ENCODE data around the gene MCF2L2.
"Not testable (repeated sequence)": the region's sequence is repeated elsewhere in the genome, so short reads cannot be mapped to it uniquely, and the experiment has no call there.

The MCF2L2 gene

GRCh38 chr3:183446838-183447205 is 18.4 kb upstream of the MCF2L2 start:
- POLR2A ChIA-PET (ENCODE audit: low non-redundant PET), result no interaction called here
- DNase-seq (ENCODE audit: low spot score), result no peak
- TF ChIP-seq, protein P1, sequence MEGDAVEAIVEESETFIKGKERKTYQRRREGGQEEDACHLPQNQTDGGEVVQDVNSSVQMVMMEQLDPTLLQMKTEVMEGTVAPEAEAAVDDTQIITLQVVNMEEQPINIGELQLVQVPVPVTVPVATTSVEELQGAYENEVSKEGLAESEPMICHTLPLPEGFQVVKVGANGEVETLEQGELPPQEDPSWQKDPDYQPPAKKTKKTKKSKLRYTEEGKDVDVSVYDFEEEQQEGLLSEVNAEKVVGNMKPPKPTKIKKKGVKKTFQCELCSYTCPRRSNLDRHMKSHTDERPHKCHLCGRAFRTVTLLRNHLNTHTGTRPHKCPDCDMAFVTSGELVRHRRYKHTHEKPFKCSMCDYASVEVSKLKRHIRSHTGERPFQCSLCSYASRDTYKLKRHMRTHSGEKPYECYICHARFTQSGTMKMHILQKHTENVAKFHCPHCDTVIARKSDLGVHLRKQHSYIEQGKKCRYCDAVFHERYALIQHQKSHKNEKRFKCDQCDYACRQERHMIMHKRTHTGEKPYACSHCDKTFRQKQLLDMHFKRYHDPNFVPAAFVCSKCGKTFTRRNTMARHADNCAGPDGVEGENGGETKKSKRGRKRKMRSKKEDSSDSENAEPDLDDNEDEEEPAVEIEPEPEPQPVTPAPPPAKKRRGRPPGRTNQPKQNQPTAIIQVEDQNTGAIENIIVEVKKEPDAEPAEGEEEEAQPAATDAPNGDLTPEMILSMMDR (conservative IDR thresholded peaks at IDR 0.05; ENCODE audit: low read depth), result no peak
- no peak overlapping the region for H3K27ac ChIP-seq
- CTCF ChIA-PET, result interaction anchor here (0.7 kb wide), 2 partner anchors 324 to 330 kb away, joined by 3 read pairs; no protein-coding TSS in a partner anchor

- ChIA-PET POLR2A (ENCODE audit: low non-redundant PET) (no interaction called here), CTCF (interaction anchor here (0.7 kb wide), 1 partner anchor 345 kb away, joined by 3 read pairs; no protein-coding TSS in a partner anchor)
- no peak for DNase-seq (ENCODE audit: low spot score)
- H3K27ac ChIP-seq, result no peak overlapping the region
- TF ChIP-seq, protein P1 (conservative IDR thresholded peaks at IDR 0.05; ENCODE audit: low read depth), result no peak
Measured at GRCh38 chr3:183444748-183445147, 16.3 kb upstream of the MCF2L2 start.

GRCh38 chr3:183443395-183444385 is 15.3 kb upstream of the MCF2L2 start:
- CTCF ChIA-PET, result no interaction called here
- POLR2A ChIA-PET (ENCODE audit: low non-redundant PET), result no interaction called here
- DNase-seq (ENCODE audit: low spot score), result no peak

DNA sequence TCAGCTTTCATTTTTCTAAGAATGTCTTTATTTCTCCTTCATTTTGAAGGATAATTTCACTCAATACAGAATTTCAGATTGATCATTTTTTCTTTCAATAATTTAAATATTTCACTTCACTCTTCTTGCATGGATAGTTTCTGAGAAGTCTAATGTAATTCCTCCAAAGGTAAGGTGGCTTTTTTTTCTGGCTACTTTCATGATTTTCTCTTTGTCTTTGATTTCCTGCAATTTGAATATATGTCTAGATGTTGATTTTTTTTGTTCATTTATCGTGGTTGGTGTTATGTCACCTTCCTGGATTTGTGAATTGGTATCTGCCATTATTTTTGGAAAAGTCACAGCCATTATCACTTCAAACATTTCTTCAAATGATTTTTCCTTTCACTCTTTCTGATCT is 14.6 kb upstream of the MCF2L2 start:
- ChIA-PET POLR2A (ENCODE audit: low non-redundant PET) (no interaction called here), CTCF (no interaction called here)
- TF ChIP-seq, protein P1 (conservative IDR thresholded peaks at IDR 0.05; ENCODE audit: low read depth), result no peak
- no peak for DNase-seq (ENCODE audit: low spot score)
- H3K27ac ChIP-seq, result no peak overlapping the region

More at GRCh38 chr3:183443395-183444385, 15.3 kb upstream of the MCF2L2 start:
- H3K27ac ChIP-seq, result no peak overlapping the region
- TF ChIP-seq, protein P1 (conservative IDR thresholded peaks at IDR 0.05; ENCODE audit: low read depth), result no peak

GRCh38 chr3:183440521-183440920 is 12.1 kb upstream of the MCF2L2 start:
- POLR2A ChIA-PET (ENCODE audit: low non-redundant PET); CTCF ChIA-PET; H3K27ac ChIP-seq; DNase-seq (ENCODE audit: low spot score): not testable (repeated sequence)

GRCh38 chr3:183439515-183439914 is 11.1 kb upstream of the MCF2L2 start:
- ChIA-PET CTCF (interaction anchor here (0.6 kb wide), 1 partner anchor 40 kb away, joined by 3 read pairs; no protein-coding TSS in a partner anchor), POLR2A (ENCODE audit: low non-redundant PET) (no interaction called here)
- TF ChIP-seq, protein P1 (conservative IDR thresholded peaks at IDR 0.05; ENCODE audit: low read depth), result no peak
- no peak for DNase-seq (ENCODE audit: low spot score)
- no peak overlapping the region for H3K27ac ChIP-seq

DNA sequence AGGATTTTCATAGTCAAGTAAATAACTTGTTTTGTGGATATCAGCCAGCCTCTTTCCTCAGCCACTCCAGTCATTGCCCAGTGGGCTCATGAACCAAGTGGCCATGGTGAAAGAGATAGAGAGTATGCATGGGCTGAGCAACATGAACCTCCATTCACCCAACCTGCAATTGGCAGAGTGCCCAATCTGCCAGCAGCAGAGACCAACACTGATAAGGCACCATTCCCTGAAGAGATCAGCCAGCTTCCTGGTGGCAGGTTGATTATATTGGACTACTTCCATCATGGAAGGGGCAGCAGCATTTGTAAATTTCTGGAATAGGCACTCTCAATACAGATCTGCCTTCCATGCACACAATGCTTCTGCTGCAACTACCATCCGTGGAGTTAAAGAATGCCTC is 10.3 kb upstream of the MCF2L2 start:
- DNase-seq (ENCODE audit: low spot score), result no peak
- ChIA-PET POLR2A (ENCODE audit: low non-redundant PET) (no interaction called here), CTCF (interaction anchor here (1.3 kb wide), 1 partner anchor 11 kb away, joined by 4 read pairs; no protein-coding TSS in a partner anchor)
- H3K27ac ChIP-seq, result no peak overlapping the region
- TF ChIP-seq, protein P1 (conservative IDR thresholded peaks at IDR 0.05; ENCODE audit: low read depth), result no peak

Measured in RWPE1 (cell line).